Measurements from ENCODE around the gene UBE2R2.
"Not testable (repeated sequence)": the region's sequence is repeated elsewhere in the genome, so short reads cannot be mapped to it uniquely, and the experiment has no call there.

Gene UBE2R2

DNA sequence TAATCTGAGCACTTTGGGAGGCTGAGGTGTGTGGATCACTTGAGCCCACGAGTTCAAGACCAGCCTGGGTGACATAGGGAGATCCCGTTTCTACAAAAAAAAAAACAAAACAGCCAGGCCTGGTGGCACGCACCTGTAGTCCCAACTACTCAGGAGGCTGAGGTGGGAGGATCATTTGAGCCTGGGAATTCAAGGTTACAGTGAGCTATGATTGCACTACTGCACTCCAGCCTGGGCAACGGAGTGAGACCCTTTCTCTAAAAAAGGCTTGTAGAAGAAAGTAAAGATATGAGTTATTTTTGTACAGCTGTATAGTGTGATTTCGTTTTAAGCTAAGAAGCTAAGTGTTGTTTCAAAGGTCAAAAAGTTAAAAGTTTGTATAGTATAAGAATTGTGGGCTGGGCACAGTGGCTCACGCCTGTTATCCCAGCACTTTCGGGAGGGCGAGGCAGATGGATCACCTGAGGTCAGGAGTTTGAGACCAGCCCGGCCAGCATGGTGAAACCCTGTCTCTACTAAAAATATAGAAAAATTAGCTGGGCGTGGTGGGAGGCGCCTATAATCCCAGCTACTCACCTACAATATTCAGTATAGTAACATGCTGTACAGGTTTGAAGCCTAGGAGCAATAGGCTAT is 18.8 kb downstream of the UBE2R2 start:
- H3K27me3 ChIP-seq (ENCODE audit: insufficient read depth, low read length, poor library complexity, severe bottlenecking) = no peaks in the 10 kb centered on the region
- H3K4me3 ChIP-seq (ENCODE audit: low read length, poor library complexity, severe bottlenecking) = no peak overlapping the region
- no peaks in the 10 kb centered on the region for H3F3A ChIP-seq (ENCODE audit: low read depth)
- H3K9ac ChIP-seq (ENCODE audit: low read depth, low read length, poor library complexity, severe bottlenecking) = no peak overlapping the region
- peaks cover 98% of the 10 kb centered on the region for H3K79me2 ChIP-seq (ENCODE audit: insufficient read depth, low read length)
- peaks cover 86% of the 10 kb centered on the region for H4K20me1 ChIP-seq (ENCODE audit: insufficient read depth, low read length, poor library complexity, severe bottlenecking)
- H3K36me3 ChIP-seq (ENCODE audit: insufficient read depth, low read length) = peaks cover 8% of the 10 kb centered on the region; the same call in 1 of the 2 replicates
- H3K9me3 ChIP-seq (ENCODE audit: insufficient read depth, low read depth, low read length) = no peaks in the 10 kb centered on the region
- TF ChIP-seq, protein P1, sequence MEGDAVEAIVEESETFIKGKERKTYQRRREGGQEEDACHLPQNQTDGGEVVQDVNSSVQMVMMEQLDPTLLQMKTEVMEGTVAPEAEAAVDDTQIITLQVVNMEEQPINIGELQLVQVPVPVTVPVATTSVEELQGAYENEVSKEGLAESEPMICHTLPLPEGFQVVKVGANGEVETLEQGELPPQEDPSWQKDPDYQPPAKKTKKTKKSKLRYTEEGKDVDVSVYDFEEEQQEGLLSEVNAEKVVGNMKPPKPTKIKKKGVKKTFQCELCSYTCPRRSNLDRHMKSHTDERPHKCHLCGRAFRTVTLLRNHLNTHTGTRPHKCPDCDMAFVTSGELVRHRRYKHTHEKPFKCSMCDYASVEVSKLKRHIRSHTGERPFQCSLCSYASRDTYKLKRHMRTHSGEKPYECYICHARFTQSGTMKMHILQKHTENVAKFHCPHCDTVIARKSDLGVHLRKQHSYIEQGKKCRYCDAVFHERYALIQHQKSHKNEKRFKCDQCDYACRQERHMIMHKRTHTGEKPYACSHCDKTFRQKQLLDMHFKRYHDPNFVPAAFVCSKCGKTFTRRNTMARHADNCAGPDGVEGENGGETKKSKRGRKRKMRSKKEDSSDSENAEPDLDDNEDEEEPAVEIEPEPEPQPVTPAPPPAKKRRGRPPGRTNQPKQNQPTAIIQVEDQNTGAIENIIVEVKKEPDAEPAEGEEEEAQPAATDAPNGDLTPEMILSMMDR (conservative IDR thresholded peaks at IDR 0.05; ENCODE audit: low read length) = no peak
- no peak for TF ChIP-seq EZH2phosphoT487 (IDR thresholded peaks at IDR 0.05; ENCODE audit: borderline replicate concordance)
- no peak overlapping the region for H2AFZ ChIP-seq (ENCODE audit: low read length)
- no peaks in the 10 kb centered on the region for H3K4me1 ChIP-seq (ENCODE audit: insufficient read depth, low read length, poor library complexity, severe bottlenecking)
- no peaks in the 10 kb centered on the region for H3K9me2 ChIP-seq (replicated peaks; ENCODE audit: low read depth, low read length)
- no peak overlapping the region for H3K4me2 ChIP-seq (ENCODE audit: low read depth, low read length, poor library complexity, severe bottlenecking)

DNA sequence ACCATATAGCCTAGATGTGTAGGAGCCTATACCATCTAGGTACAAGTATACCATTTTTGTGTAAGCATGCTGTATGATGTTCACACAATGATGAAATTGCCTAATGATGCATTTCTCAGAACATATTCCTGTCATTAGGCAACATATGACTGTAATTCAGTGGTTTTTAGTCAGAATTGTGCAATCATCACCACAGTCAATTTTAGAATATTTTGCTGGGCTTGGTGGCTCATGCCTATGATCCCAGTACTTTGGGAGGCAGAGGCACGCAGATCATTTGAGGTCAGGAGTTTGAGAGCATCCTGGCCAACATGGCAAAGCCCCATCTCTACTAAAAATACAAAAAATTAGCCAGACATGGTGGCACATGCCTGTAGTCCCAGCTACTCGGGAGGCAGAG is 19.3 kb downstream of the UBE2R2 start:
- H3K9me3 ChIP-seq (ENCODE audit: insufficient read depth, low read depth, low read length); H3K9me2 ChIP-seq (replicated peaks; ENCODE audit: low read depth, low read length); H3K4me1 ChIP-seq (ENCODE audit: insufficient read depth, low read length, poor library complexity, severe bottlenecking); H3K9ac ChIP-seq (ENCODE audit: low read depth, low read length, poor library complexity, severe bottlenecking); H3F3A ChIP-seq (ENCODE audit: low read depth); H3K27me3 ChIP-seq (ENCODE audit: insufficient read depth, low read length, poor library complexity, severe bottlenecking); H3K4me2 ChIP-seq (ENCODE audit: low read depth, low read length, poor library complexity, severe bottlenecking); H3K36me3 ChIP-seq (ENCODE audit: insufficient read depth, low read length); H2AFZ ChIP-seq (ENCODE audit: low read length); H3K4me3 ChIP-seq (ENCODE audit: low read length, poor library complexity, severe bottlenecking): not testable (repeated sequence)
- peaks cover 98% of the 10 kb centered on the region for H3K79me2 ChIP-seq (ENCODE audit: insufficient read depth, low read length)
- peaks cover 86% of the 10 kb centered on the region for H4K20me1 ChIP-seq (ENCODE audit: insufficient read depth, low read length, poor library complexity, severe bottlenecking)

DNA sequence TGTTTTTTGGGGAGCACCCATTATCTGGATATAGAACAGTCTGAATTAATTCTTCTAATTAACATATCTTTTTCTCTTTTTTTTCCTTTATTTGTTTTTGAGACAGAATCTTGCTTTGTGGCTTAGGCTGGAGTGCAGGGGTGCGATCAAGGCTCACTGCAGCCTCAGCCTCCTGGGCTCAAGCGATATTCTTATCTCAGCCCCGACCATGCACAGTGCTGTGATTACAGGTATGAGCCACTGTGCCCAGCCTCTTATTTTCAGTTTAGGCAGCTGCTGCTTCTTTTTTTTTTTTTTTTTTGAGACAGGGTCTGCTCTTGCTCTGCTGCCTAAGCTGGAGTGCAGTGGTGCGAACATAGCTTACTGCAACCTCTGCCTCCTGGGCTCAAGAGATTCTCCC is 20.2 kb downstream of the UBE2R2 start:
- no peak overlapping the region for H2AFZ ChIP-seq (ENCODE audit: low read length)
- H3K4me1 ChIP-seq (ENCODE audit: insufficient read depth, low read length, poor library complexity, severe bottlenecking) = no peaks in the 10 kb centered on the region
- no peak overlapping the region for H3K4me3 ChIP-seq (ENCODE audit: low read length, poor library complexity, severe bottlenecking)
- peaks cover 95% of the 10 kb centered on the region for H4K20me1 ChIP-seq (ENCODE audit: insufficient read depth, low read length, poor library complexity, severe bottlenecking)
- H3K9me2 ChIP-seq (replicated peaks; ENCODE audit: low read depth, low read length) = no peaks in the 10 kb centered on the region
- H3K27me3 ChIP-seq (ENCODE audit: insufficient read depth, low read length, poor library complexity, severe bottlenecking) = no peaks in the 10 kb centered on the region
- H3K9me3 ChIP-seq (ENCODE audit: insufficient read depth, low read depth, low read length) = no peaks in the 10 kb centered on the region
- H3K4me2 ChIP-seq (ENCODE audit: low read depth, low read length, poor library complexity, severe bottlenecking) = no peak overlapping the region
- no peak for TF ChIP-seq EZH2phosphoT487 (IDR thresholded peaks at IDR 0.05; ENCODE audit: borderline replicate concordance)
- TF ChIP-seq, protein P1 (conservative IDR thresholded peaks at IDR 0.05; ENCODE audit: low read length) = no peak
- peaks cover 8% of the 10 kb centered on the region; the same call in 1 of the 2 replicates for H3K36me3 ChIP-seq (ENCODE audit: insufficient read depth, low read length)
- H3K79me2 ChIP-seq (ENCODE audit: insufficient read depth, low read length) = peaks cover 99% of the 10 kb centered on the region
- no peak overlapping the region for H3K9ac ChIP-seq (ENCODE audit: low read depth, low read length, poor library complexity, severe bottlenecking)
- H3F3A ChIP-seq (ENCODE audit: low read depth) = no peaks in the 10 kb centered on the region

DNA sequence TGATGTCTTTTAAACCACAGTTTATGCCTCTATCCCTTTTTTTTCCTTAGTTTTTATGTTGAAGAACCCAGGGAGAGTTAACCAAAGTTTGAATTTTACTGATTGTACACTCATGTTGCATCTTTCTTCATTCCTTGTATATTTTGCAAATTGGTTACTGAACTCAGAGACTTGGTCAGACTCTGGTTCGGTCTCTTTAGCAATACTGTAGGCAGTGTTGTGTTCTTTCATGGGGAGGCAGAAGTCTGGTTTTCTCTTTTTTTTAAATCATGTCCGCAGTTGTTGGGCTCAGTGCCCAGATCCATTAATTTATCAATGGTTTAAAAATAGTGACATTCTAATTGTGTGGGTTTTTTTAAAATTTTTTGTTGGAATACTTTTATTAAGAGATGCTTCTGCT is 23.4 kb downstream of the UBE2R2 start:
- H3K9ac ChIP-seq (ENCODE audit: low read depth, low read length, poor library complexity, severe bottlenecking) = no peak overlapping the region
- peaks cover 8% of the 10 kb centered on the region; the same call in 1 of the 2 replicates for H3K36me3 ChIP-seq (ENCODE audit: insufficient read depth, low read length)
- H3K4me3 ChIP-seq (ENCODE audit: low read length, poor library complexity, severe bottlenecking) = no peak overlapping the region
- peaks cover 99% of the 10 kb centered on the region for H3K79me2 ChIP-seq (ENCODE audit: insufficient read depth, low read length)
- H3K9me2 ChIP-seq (replicated peaks; ENCODE audit: low read depth, low read length) = no peaks in the 10 kb centered on the region
- no peaks in the 10 kb centered on the region for H3F3A ChIP-seq (ENCODE audit: low read depth)
- no peak overlapping the region for H2AFZ ChIP-seq (ENCODE audit: low read length)
- TF ChIP-seq, protein P1 (conservative IDR thresholded peaks at IDR 0.05; ENCODE audit: low read length) = no peak
- no peak for TF ChIP-seq EZH2phosphoT487 (IDR thresholded peaks at IDR 0.05; ENCODE audit: borderline replicate concordance)
- no peaks in the 10 kb centered on the region for H3K9me3 ChIP-seq (ENCODE audit: insufficient read depth, low read depth, low read length)
- H3K4me1 ChIP-seq (ENCODE audit: insufficient read depth, low read length, poor library complexity, severe bottlenecking) = peaks cover 3% of the 10 kb centered on the region
- H4K20me1 ChIP-seq (ENCODE audit: insufficient read depth, low read length, poor library complexity, severe bottlenecking) = peaks cover 97% of the 10 kb centered on the region
- no peak overlapping the region for H3K4me2 ChIP-seq (ENCODE audit: low read depth, low read length, poor library complexity, severe bottlenecking)
- no peaks in the 10 kb centered on the region for H3K27me3 ChIP-seq (ENCODE audit: insufficient read depth, low read length, poor library complexity, severe bottlenecking)

All from Loucy (cell line).